GM12875 (cell line): ENCODE data around the gene MED16.
A peak's percentile ranks its signal among the peaks of the same experiment; 100 is the strongest.

Experiments used
- H3K4me3 ChIP-seq: one replicate; pipeline ENCODE4 v1.5.1; 2011; ENCODE audit warnings: low read depth, low read length, control low read depth
- TF ChIP-seq, protein P1 (sequence below): IDR thresholded peaks from 2 replicates; pipeline ENCODE4 v1.5.1; 2011; ENCODE audit warnings: low read depth, mild to moderate bottlenecking, control low read depth, inconsistent platforms, low read length, moderate library complexity, borderline replicate concordance; ENCODE audit not compliant: insufficient read depth

The MED16 gene

DNA sequence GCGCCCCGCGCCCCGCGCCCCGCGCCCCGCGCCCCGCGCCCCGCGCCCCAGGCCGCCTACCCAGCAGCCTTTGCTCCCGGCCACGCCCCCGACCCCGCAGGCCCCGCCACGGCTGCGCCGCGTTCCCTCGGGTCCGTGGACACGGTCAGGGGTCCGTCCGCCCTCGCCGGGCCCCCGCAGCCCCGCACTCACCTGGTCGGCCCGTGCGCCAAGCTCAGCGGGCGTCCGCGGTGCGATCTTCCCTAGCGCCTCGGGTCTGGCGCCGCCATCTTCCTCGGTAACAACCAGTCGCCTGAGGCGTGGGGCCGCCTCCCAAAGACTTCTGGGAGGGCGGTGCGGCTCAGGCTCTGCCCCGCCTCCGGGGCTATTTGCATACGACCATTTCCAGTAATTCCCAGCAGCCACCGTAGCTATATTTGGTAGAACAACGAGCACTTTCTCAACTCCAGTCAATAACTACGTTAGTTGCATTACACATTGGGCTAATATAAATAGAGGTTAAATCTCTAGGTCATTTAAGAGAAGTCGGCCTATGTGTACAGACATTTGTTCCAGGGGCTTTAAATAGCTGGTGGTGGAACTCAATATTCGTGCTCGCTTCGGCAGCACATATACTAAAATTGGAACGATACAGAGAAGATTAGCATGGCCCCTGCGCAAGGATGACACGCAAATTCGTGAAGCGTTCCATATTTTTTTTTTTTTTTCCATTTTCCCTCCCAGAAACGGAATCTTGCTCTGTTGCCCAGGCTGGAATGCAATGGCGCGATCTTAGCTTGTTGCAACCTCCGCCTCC lies at the start of gene MED16, which contains the start of gene RNU6-9:
MED16 (minus strand) TSS at position 294 of the 796 bp plus-strand sequence. CDS start 2,056 bp downstream, outside the sequence.
RNU6-9 (plus strand) TSS at position 591 of the 796 bp plus-strand sequence.
- peak within 1 kb of the TSS; percentile 94 for H3K4me3 ChIP-seq
- TF ChIP-seq, protein P1, sequence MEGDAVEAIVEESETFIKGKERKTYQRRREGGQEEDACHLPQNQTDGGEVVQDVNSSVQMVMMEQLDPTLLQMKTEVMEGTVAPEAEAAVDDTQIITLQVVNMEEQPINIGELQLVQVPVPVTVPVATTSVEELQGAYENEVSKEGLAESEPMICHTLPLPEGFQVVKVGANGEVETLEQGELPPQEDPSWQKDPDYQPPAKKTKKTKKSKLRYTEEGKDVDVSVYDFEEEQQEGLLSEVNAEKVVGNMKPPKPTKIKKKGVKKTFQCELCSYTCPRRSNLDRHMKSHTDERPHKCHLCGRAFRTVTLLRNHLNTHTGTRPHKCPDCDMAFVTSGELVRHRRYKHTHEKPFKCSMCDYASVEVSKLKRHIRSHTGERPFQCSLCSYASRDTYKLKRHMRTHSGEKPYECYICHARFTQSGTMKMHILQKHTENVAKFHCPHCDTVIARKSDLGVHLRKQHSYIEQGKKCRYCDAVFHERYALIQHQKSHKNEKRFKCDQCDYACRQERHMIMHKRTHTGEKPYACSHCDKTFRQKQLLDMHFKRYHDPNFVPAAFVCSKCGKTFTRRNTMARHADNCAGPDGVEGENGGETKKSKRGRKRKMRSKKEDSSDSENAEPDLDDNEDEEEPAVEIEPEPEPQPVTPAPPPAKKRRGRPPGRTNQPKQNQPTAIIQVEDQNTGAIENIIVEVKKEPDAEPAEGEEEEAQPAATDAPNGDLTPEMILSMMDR: no peak

DNA sequence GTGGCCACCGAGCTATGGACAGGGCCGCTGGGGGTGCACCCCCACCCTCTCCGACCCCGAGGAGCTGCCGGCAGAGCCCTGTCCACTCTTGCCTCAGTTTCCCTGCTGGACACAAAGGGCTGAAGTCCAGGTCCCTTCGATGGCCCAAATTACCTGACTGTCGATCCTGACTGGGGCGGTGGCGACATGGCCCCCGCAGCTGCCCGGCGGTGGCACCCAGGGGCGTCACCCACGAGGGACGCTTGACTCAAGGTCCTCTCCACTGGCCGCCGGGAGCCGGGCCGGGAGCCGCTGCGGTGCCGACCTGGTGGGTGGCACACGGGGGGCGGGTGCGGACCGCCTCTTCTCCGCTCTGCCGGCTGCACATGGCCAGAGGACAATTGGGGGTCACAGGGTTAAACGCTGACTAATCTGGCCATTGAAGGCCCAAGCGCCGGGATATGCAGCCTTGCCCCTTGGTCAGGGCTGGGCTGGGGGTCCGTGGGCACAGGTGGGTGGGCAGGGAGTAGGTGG lies 49.2 kb upstream of the MED16 start:
- TF ChIP-seq, protein P1: no peak
- H3K4me3 ChIP-seq: no peak overlapping the region

DNA sequence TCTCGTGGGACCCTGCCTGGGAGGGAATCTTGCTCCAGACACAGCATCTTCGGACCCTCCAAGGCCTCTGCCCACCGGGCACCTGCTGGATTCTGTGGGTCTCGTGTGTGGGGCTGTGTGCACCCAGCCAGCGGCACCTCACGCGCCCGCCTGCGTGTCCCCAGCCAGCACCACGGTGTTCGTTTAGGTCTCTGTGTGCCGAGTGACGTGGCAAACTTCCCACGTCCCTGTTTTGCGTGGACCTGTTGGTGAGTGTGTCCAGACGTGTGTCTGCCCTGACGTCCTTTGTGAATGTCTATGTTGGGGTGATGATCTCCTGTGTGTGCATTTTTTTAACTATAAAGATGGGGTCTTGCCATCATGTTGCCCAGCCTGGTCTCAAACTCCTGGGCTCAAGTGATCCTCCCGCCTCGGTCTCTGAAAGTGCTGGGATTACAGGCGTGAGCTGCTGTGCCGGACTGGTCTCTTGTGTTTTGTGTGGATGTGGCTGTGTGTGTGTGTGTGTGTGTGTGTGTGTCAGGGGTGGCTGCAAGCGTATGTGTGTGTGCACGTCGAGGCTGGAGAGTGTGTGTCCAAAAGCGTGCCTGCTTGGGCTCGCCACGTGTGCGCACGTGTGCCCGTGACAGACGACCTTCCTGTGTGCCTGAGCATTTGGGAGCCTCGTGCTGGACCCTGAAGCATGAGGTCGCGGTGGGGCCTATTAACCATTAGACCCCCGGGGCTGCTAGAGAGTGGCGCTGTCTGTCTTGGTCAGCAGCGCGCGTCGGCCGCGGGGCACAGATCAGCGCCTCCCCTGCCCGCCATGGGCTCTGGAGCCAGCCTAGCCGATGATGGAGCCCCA lies 48.5 kb upstream of the MED16 start:
- TF ChIP-seq, protein P1: no peak
- H3K4me3 ChIP-seq: peak overlapping the region; percentile 37

DNA sequence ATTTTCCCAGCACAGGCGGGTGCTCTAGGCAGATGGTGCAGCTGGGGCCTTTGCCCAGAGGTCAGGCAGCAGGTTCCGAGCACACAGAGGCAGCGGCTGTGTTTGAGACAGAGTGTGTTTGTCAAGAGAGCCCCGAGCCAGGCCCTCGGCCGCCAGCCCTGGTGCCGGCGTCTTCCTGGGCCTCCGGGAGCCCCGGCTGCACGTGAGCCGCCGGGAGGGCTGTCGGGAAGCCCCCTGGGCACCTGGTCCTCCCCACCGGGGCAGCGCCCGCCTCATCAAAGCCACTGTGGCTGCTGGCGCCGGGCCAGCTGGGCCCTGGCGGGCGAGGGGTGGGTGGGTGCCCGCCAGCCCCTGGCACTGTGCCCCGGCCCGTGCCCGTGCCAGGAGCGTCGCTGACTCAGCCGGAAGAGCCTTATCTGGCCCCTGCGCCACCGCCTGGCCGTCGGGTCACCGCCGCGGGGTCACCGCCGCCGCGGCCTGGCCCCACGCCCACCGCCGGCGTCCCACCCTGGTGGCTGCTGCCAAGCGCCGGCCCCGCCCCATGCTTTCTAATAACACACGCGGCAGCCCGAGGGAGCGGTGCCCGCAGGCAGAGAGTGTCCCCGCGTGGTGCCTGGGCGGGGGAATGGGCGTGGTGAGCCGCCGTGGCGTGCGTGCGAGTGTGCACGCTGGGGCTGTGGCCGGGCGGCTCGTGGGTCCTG lies 47.8 kb upstream of the MED16 start:
- TF ChIP-seq, protein P1: no peak
- peak overlapping the region; percentile 46 for H3K4me3 ChIP-seq

DNA sequence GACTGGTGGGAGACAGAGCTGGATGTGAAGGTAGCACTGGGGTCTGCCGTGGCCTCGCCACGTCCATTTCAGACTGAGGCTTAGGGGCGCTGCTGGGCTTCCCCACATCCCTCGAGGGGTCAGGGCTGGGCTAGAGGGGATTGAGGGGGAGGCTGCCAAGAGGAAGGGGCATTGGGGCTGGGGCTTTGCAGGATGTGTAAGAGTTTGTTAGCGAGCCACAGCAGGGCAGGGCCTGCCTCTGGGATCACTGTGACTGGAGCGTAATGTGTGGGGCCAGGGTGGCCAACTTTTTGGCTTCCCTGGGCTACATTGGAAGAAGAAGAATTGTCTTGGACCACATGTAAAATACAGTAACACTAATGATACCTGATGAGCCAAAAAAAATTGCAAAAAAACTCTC lies 46.9 kb upstream of the MED16 start:
- H3K4me3 ChIP-seq: no peak overlapping the region
- TF ChIP-seq, protein P1: no peak

DNA sequence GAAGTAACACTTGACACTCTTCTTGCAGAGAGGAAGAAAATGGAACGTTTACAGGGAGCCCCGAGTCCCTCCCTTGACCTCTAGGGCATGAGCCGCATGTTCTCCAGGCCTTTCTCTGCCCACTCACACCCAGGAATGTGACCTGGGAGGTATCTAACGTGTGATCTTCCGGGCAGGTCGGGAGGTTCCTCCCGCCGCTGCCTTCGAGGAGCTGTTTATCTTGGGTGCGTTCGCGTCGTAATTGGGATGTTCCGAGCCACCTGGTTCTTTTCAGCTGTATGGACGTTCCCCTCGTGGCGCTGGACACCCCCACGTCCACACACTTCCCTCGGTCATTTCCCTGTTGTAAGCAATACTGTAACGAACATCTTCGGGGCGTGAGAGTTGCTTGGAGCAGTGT lies 46.5 kb upstream of the MED16 start:
- TF ChIP-seq, protein P1: no peak
- H3K4me3 ChIP-seq: no peak overlapping the region
